Kidney epithelial cell (primary cell): ENCODE measurements around the gene EVX2. TPM values are rescaled to one million over a fixed set of nuclear protein-coding genes. Genes with fewer than 3 reads are reported as not detected.

Source experiments
- DNase-seq: peaks from one replicate; pipeline ENCODE4 v3.0.0-alpha.2; 2010; ENCODE audit warnings: low read depth
- H3K27me3 ChIP-seq: 2 replicates; pipeline ENCODE4 v1.6.0; 2011; ENCODE audit warnings: low read length; ENCODE audit not compliant: control insufficient read depth, insufficient read depth
- H3K36me3 ChIP-seq: 2 replicates; pipeline ENCODE4 v1.5.1; 2011; ENCODE audit warnings: low read length; ENCODE audit not compliant: control insufficient read depth, insufficient read depth
- H3K4me3 ChIP-seq: 2 replicates; pipeline ENCODE4 v1.5.1; 2011; ENCODE audit warnings: low read depth, mild to moderate bottlenecking, control low read depth, low read length
- total RNA-seq: library from RNA; depleted of rRNA; stranded (reverse); fragments of >200 nt; gene quantifications from 2 replicates; pipeline ENCODE4 v1.2.3, GENCODE V29; 2015
- TF ChIP-seq, protein P1 (sequence below): IDR thresholded peaks from 2 replicates; pipeline ENCODE4 v1.5.1; 2011; ENCODE audit warnings: mild to moderate bottlenecking, moderate library complexity, low read length, control low read depth, inconsistent platforms; ENCODE audit not compliant: insufficient read depth, poor library complexity, severe bottlenecking

Gene EVX2
- total RNA-seq, 1 donor from 2014 or later: not detected

DNA sequence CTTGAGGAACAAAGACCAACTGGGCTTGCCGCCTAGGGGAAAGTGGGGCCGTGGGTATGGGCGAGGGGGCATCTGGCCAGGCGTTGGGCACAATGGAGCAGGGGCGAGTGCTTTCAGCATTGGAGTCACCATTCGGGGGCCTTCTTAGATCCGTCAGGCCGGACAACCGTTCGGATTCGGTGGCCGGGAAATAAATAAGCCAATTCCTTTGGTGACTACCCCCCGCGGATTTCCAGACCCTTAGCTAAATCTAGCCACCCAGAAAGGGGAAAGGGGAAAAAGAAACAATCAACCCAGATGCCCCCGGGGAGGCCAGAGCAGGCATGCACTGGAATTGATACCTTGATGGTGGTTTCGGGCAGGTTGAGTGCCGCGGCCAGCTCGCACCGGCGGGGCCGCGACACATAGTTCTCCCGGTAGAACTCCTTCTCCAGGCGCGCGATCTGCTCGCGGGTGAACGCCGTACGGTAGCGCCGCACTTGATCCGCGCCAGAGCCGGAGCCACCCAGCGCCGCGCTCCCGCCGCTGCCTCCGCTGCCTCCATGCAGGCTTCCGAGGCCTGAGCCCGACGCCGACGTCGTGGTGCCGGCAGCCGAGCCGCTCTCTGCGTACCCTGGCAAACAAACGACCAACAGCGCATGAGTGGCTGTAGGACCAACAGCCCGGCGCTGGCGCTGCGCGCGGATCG lies 1.8 kb downstream of the EVX2 start:
- H3K27me3 ChIP-seq: peaks cover 89% of the 10 kb centered on the region
- no peak for DNase-seq
- H3K36me3 ChIP-seq: no peaks in the 10 kb centered on the region
- H3K4me3 ChIP-seq: no peak overlapping the region
- TF ChIP-seq, protein P1, sequence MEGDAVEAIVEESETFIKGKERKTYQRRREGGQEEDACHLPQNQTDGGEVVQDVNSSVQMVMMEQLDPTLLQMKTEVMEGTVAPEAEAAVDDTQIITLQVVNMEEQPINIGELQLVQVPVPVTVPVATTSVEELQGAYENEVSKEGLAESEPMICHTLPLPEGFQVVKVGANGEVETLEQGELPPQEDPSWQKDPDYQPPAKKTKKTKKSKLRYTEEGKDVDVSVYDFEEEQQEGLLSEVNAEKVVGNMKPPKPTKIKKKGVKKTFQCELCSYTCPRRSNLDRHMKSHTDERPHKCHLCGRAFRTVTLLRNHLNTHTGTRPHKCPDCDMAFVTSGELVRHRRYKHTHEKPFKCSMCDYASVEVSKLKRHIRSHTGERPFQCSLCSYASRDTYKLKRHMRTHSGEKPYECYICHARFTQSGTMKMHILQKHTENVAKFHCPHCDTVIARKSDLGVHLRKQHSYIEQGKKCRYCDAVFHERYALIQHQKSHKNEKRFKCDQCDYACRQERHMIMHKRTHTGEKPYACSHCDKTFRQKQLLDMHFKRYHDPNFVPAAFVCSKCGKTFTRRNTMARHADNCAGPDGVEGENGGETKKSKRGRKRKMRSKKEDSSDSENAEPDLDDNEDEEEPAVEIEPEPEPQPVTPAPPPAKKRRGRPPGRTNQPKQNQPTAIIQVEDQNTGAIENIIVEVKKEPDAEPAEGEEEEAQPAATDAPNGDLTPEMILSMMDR: no peak

DNA sequence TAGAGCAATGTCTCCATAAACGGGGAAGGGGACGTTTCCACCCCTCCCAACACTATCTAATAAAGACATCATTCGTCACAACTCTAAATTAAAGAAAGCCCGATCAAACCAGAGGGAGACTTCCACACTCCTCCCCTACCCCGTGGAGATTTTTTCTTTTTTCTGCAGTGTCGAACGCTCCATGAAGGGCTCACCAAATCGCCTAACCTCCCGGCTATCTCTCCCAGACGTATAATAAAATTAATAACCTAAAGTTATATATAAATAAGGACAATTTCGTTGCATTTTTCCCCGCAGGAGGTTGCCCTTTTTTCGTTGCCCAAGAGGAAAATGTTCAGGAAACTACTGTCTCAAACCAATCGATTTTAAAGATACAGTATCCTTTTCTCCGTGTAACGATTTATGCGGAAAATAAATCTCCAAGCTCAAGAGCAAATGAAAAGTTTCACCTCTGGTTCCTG lies 2.4 kb downstream of the EVX2 start:
- Histone ChIP-seq H3K27me3 (peaks cover 90% of the 10 kb centered on the region), H3K4me3 (no peak overlapping the region), H3K36me3 (no peaks in the 10 kb centered on the region)
- DNase-seq: no peak
- TF ChIP-seq, protein P1: no peak

DNA sequence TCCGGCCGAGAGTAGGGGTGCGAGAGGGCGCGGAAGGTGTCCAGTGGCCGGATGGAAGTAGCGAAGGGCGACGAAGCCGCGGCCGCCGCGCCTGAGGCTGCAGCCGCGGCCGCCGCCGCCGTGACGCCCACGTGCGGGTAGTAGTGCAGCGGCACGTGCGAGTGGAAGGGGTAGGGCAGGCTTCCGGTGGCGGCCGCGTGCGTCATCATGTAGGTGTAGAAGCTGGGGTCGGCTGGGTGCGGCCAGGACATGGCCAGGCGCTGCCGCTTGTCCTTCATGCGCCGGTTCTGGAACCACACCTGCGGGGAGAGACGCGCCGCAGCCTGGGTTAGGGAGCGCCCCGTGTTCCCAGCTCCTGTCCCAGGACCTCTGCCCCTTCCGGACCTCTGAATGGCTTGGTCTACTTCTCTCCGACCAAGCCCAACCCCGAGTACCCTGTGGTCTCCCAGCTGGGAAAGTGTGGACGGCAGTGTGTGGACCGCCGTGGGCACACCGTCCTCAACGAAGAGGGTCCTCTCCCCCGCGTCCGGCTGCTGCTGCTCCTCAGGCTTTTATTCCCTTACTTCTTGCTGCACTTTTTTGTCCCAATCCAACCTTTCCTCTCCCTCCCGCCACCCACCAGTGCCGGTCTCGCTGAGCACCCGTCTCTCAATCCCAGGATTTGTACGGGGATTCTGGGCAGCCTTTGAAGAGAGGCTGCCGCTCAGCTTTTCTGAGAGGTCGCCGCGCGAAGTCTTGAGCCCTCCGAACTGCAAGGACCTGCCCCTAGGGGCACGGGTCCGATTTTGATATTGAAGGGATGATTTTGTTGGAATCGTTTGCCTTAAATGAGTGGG lies 3.0 kb downstream of the EVX2 start:
- H3K36me3 ChIP-seq: no peaks in the 10 kb centered on the region
- H3K4me3 ChIP-seq: no peak overlapping the region
- no peak for DNase-seq
- H3K27me3 ChIP-seq: peaks cover 89% of the 10 kb centered on the region
- TF ChIP-seq, protein P1: no peak

DNA sequence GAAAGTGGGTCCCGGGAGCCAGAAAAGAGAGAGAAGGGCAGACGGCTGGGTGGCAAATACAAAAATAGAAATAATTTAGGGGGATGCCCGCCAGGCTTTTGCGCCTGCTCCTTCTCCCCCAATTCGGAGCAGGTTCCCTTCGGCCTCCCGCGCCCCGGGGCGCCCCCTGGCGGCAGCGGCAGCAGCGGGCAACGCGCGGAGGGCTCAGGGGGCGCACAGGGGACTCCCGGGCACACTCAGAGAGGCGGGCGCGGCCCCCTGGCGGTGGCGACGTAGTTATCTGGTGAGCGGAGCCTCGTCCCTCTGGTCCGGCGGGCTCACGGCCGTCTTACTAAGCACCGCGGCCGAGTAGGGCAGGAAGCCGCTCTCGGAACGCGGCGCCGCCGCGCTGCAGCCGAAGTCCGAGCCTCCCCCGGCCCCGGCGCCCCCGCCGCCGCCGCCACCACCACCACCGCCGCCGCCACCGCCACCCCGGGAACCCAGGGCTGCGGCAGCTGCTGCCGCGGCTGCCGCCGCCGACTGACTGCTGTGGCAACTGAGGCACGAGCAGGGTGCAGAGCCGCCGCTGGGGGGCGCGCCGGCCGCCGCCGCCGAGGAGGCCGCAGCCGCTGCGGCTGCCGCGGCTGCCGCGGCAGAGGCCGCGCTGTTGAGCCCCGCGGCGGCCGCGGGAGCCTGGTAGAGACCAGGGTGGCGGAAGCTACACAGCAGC lies 3.8 kb downstream of the EVX2 start:
- Histone ChIP-seq H3K27me3 (peaks cover 89% of the 10 kb centered on the region), H3K36me3 (no peaks in the 10 kb centered on the region), H3K4me3 (no peak overlapping the region)
- TF ChIP-seq, protein P1: peak; percentile 48
- DNase-seq: no peak

DNA sequence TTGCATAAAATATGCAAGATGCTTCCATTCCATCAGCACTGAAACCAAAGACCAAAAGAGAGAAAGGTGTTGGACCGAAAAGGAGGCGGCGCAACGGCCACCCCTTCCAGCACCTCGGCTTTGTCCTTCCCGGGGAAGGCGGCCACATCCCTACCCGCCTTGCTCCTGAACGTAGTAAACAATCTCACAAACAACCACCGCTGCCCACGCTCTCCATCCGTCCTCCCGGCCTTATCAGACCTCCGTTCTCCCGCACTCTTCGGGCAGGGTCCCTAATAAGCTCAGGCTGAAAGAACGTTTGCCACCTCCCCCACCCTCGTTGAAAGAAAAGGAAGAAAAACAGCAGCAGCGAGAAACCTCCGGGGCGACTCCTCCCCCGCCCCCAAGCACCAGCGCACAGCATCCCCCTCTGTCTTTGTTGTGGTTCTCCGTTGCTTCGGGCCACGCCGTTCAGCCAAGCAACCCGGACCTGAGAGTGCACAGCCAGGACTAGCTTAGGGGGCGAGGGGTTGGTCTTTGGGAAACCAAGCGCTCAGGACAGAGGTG lies 4.4 kb downstream of the EVX2 start:
- no peaks in the 10 kb centered on the region for H3K36me3 ChIP-seq
- DNase-seq: no peak
- H3K27me3 ChIP-seq: peaks cover 89% of the 10 kb centered on the region
- TF ChIP-seq, protein P1: no peak
- no peak overlapping the region for H3K4me3 ChIP-seq
